ENCODE measurements around the gene CZIB. TPM values are rescaled to one million over a fixed set of nuclear protein-coding genes. Genes with fewer than 3 reads are reported as not detected.
A peak's percentile ranks its signal among the peaks of the same experiment; 100 is the strongest.

CZIB gene
- total RNA-seq, 1 donor from 2014 or later: 59.8 TPM

GRCh38 chr1:53197291-53198200, 22.9 kb downstream of the CZIB start:
- peak overlapping the region; percentile 95 for H3K4me3 Mint-ChIP-seq (ENCODE audit: unreplicated experiment)
- no peaks in the 10 kb centered on the region for H3K27me3 Mint-ChIP-seq (ENCODE audit: unreplicated experiment)
- peak overlapping the region; percentile 98 for H3K27ac Mint-ChIP-seq (ENCODE audit: unreplicated experiment)
- H3K9me3 Mint-ChIP-seq (ENCODE audit: unreplicated experiment): no peaks in the 10 kb centered on the region
- peaks cover 24% of the 10 kb centered on the region for H3K4me1 Mint-ChIP-seq (ENCODE audit: unreplicated experiment)
- TF ChIP-seq CTCF (IDR thresholded peaks at IDR 0.05): no peak
- DNase-seq (ENCODE audit: extremely low spot score, unreplicated experiment): no peak
- peaks cover 14% of the 10 kb centered on the region for H3K36me3 Mint-ChIP-seq (ENCODE audit: unreplicated experiment)

GRCh38 chr1:53196485-53197290, 23.7 kb downstream of the CZIB start, which contains the start of gene CPT2:
CPT2 (plus strand) TSS chr1:53196824; CDS start chr1:53196944, 120 bp downstream.
- peak; percentile 95 for DNase-seq (ENCODE audit: extremely low spot score, unreplicated experiment)
- Mint-ChIP-seq H3K27ac (ENCODE audit: unreplicated experiment) (peak within 1 kb of the TSS; percentile 98), H3K36me3 (ENCODE audit: unreplicated experiment) (peaks cover 8% of the 10 kb centered on the region), H3K4me3 (ENCODE audit: unreplicated experiment) (peak within 1 kb of the TSS; percentile 95), H3K9me3 (ENCODE audit: unreplicated experiment) (no peaks in the 10 kb centered on the region), H3K4me1 (ENCODE audit: unreplicated experiment) (peaks cover 24% of the 10 kb centered on the region), H3K27me3 (ENCODE audit: unreplicated experiment) (no peaks in the 10 kb centered on the region)
- TF ChIP-seq CTCF (IDR thresholded peaks at IDR 0.05): peak; percentile 20

DNA sequence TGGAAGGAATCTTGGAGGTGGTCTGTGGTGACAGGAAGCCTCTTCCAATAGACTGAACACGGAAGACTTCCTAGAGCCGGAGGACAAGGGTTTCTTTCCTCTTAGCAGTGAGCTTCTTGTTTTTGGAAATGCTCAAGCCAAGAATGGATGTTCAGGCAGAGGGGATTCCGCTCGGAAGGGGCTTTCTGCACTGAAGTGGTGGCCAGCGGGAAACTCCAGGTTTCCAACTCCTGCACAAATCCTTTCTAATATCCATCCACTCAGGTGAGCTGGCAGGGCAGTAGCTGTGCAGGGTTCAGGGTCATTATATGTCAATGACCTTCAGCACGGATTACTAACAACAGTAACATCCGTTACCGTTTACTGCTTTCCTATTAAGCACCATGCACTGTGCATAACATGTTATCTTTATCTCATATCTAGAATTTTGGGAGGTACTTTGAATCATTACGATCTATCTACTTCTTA, 24.4 kb downstream of the CZIB start:
- no peaks in the 10 kb centered on the region for H3K9me3 Mint-ChIP-seq (ENCODE audit: unreplicated experiment)
- no peak for TF ChIP-seq CTCF (IDR thresholded peaks at IDR 0.05)

GRCh38 chr1:53195246-53196016, 25.0 kb downstream of the CZIB start:
- Mint-ChIP-seq H3K4me1 (ENCODE audit: unreplicated experiment) (peaks cover 28% of the 10 kb centered on the region), H3K27me3 (ENCODE audit: unreplicated experiment) (no peaks in the 10 kb centered on the region), H3K36me3 (ENCODE audit: unreplicated experiment) (peaks cover 3% of the 10 kb centered on the region), H3K27ac (ENCODE audit: unreplicated experiment) (no peak overlapping the region), H3K9me3 (ENCODE audit: unreplicated experiment) (no peaks in the 10 kb centered on the region), H3K4me3 (ENCODE audit: unreplicated experiment) (peak overlapping the region; percentile 95)
- no peak for DNase-seq (ENCODE audit: extremely low spot score, unreplicated experiment)
- no peak for TF ChIP-seq CTCF (IDR thresholded peaks at IDR 0.05)

More for the DNA sequence above, 24.4 kb downstream of the CZIB start:
- Mint-ChIP-seq H3K27ac (ENCODE audit: unreplicated experiment) (peak overlapping the region; percentile 67), H3K27me3 (ENCODE audit: unreplicated experiment) (no peaks in the 10 kb centered on the region), H3K4me3 (ENCODE audit: unreplicated experiment) (peak overlapping the region; percentile 95), H3K36me3 (ENCODE audit: unreplicated experiment) (peaks cover 6% of the 10 kb centered on the region), H3K4me1 (ENCODE audit: unreplicated experiment) (peaks cover 24% of the 10 kb centered on the region)
- no peak for DNase-seq (ENCODE audit: extremely low spot score, unreplicated experiment)

Data from osteocyte (in vitro differentiated cells).